IMR-90 (cell line): ENCODE results near the gene NLE1. TPM values are rescaled to one million over a fixed set of nuclear protein-coding genes. Genes with fewer than 3 reads are reported as not detected.

ENCODE experiments used
- ATAC-seq: fragments of 200-7000 bp; cut with Tn5 transposase; 2 replicates; pipeline ENCODE4 v1.9.1; 2020; ENCODE audit warnings: low read depth, mild to moderate bottlenecking, moderate library complexity
- BruUV-seq: library from RNA; stranded (reverse); fragments of 400-500 nt; replicated peaks from 2 replicates; lab custom pipeline; 2021; lab: Mats Ljungman, UMichigan
- CTCF ChIA-PET: fragments of 300-600 bp; formaldehyde crosslinking; extraction: SDS; loops from one replicate; lab custom pipeline; 2021; ENCODE audit warnings: antibody characterized with exemption; lab: Yijun Ruan, JAX
- POLR2A ChIA-PET: fragments of 300-600 bp; sonication (Branson Sonifier 250); formaldehyde crosslinking; loops from one replicate; lab custom pipeline; 2022; ENCODE audit warnings: antibody characterized with exemption; ENCODE audit not compliant: unreplicated experiment; lab: Charles Lee
- DNase-seq: peaks from one replicate; pipeline ENCODE4 v3.0.0; 2013
- H2AFZ ChIP-seq: replicated peaks from 2 replicates; pipeline ENCODE3; 2013; ENCODE audit warnings: low read length, mild to moderate bottlenecking; ENCODE audit not compliant: poor library complexity
- H2AK5ac ChIP-seq: 2 replicates; pipeline ENCODE4 v1.6.1; 2013; ENCODE audit warnings: low read depth, low read length, inconsistent platforms
- H2AK9ac ChIP-seq: replicated peaks from 2 replicates; pipeline ENCODE3; 2013; ENCODE audit warnings: mild to moderate bottlenecking, low read depth, low read length, moderate library complexity; ENCODE audit not compliant: poor library complexity
- H2BK120ac ChIP-seq: 2 replicates; pipeline ENCODE4 v1.6.1; 2013; ENCODE audit warnings: low read depth, low read length, inconsistent platforms
- H2BK15ac ChIP-seq: 3 replicates; pipeline ENCODE4 v1.6.1; 2013; ENCODE audit warnings: low read depth, low read length, inconsistent platforms
- H2BK20ac ChIP-seq: 2 replicates; pipeline ENCODE4 v1.6.1; 2013; ENCODE audit warnings: low read depth, mild to moderate bottlenecking, inconsistent platforms, low read length, moderate library complexity
- H2BK5ac ChIP-seq: 2 replicates; pipeline ENCODE4 v1.6.1; 2013; ENCODE audit warnings: mild to moderate bottlenecking, low read depth, low read length, inconsistent platforms; ENCODE audit not compliant: poor library complexity, severe bottlenecking
- H3K14ac ChIP-seq: replicated peaks from 2 replicates; pipeline ENCODE4 v1.6.1; 2013; ENCODE audit warnings: low read depth, low read length, inconsistent platforms
- H3K18ac ChIP-seq: 2 replicates; pipeline ENCODE4 v1.6.1; 2013; ENCODE audit warnings: low read depth, low read length, control low read depth
- H3K23ac ChIP-seq: 2 replicates; pipeline ENCODE4 v1.6.1; 2013; ENCODE audit warnings: low read depth, low read length, inconsistent platforms
- H3K27ac ChIP-seq: 2 replicates; pipeline ENCODE4 v1.5.1; 2013; ENCODE audit warnings: mild to moderate bottlenecking, control low read depth, low read length; ENCODE audit not compliant: insufficient read depth
- H3K27me3 ChIP-seq: 2 replicates; pipeline ENCODE4 v1.6.1; 2013; ENCODE audit warnings: low read length; ENCODE audit not compliant: control insufficient read depth, insufficient read depth
- H3K36me3 ChIP-seq: 2 replicates; pipeline ENCODE4 v1.6.1; 2013; ENCODE audit warnings: low read length, mixed read lengths; ENCODE audit not compliant: control insufficient read depth, insufficient read depth
- H3K4ac ChIP-seq: 2 replicates; pipeline ENCODE4 v1.6.1; 2013; ENCODE audit warnings: low read depth, low read length, inconsistent platforms
- H3K4me1 ChIP-seq: 2 replicates; pipeline ENCODE4 v1.6.1; 2013; ENCODE audit warnings: low read length, mixed read lengths; ENCODE audit not compliant: control insufficient read depth, insufficient read depth
- H3K4me2 ChIP-seq: 2 replicates; pipeline ENCODE4 v1.6.1; 2013; ENCODE audit warnings: low read depth, mild to moderate bottlenecking, control low read depth, low read length, moderate library complexity
- H3K4me3 ChIP-seq: 2 replicates; pipeline ENCODE4 v1.5.1; 2013; ENCODE audit warnings: low read depth, mild to moderate bottlenecking, control low read depth, low read length, moderate library complexity; ENCODE audit not compliant: insufficient read depth
- H3K56ac ChIP-seq: 2 replicates; pipeline ENCODE4 v1.6.1; 2013; ENCODE audit warnings: low read length, inconsistent platforms; ENCODE audit not compliant: insufficient read depth; ENCODE audit errors: extremely low read depth
- H3K79me1 ChIP-seq, 2 experiments: 2 replicates each; pipeline ENCODE4 v1.6.1; 2013; ENCODE audit warnings: low read length in 2 of 2, inconsistent platforms in 1 of 2, low read depth in 1 of 2
- H3K9ac ChIP-seq: 2 replicates; pipeline ENCODE4 v1.6.1; 2013; ENCODE audit warnings: low read depth, low read length, control low read depth
- H3K9me1 ChIP-seq: 2 replicates; pipeline ENCODE4 v1.6.1; 2013; ENCODE audit warnings: low read length, inconsistent platforms; ENCODE audit not compliant: insufficient read depth
- H3K9me3 ChIP-seq: 2 replicates; pipeline ENCODE4 v1.6.1; 2013; ENCODE audit warnings: low read length; ENCODE audit not compliant: control insufficient read depth, insufficient read depth
- H4K20me1 ChIP-seq: 2 replicates; pipeline ENCODE4 v1.6.1; 2013; ENCODE audit warnings: low read length, inconsistent platforms; ENCODE audit not compliant: insufficient read depth
- H4K5ac ChIP-seq: 2 replicates; pipeline ENCODE4 v1.6.1; 2013; ENCODE audit warnings: mild to moderate bottlenecking, low read depth, low read length, control low read depth
- H4K8ac ChIP-seq, 2 experiments: 2 replicates each; pipeline ENCODE4 v1.6.1; 2013; ENCODE audit warnings: low read depth in 2 of 2, low read length in 2 of 2, control low read depth in 1 of 2, inconsistent platforms in 1 of 2
- H4K91ac ChIP-seq: 2 replicates; pipeline ENCODE4 v1.6.1; 2013; ENCODE audit warnings: low read depth, low read length, inconsistent platforms; ENCODE audit not compliant: insufficient read depth
- MXI1 ChIP-seq: IDR thresholded peaks from 2 replicates; pipeline ENCODE4 v1.6.1; 2012; ENCODE audit warnings: low read depth, mild to moderate bottlenecking, low read length, moderate library complexity, borderline replicate concordance
- NFE2L2 ChIP-seq: fragments of 150-350 bp; IDR thresholded peaks from 2 replicates; pipeline ENCODE4 v1.6.1; 2016; ENCODE audit warnings: low read depth, mild to moderate bottlenecking, low read length
- WGBS, 2 experiments: methylation state at CpG; one replicate each; pipeline versions ENCODE4 v1.1.5 to v1.1.7; 2013; ENCODE audit warnings: missing lambda C conversion rate in 2 of 2; ENCODE audit not compliant: insufficient read length in 1 of 2; ENCODE audit errors: extremely low coverage in 2 of 2; 5-methylcytosine and 5-hydroxymethylcytosine counted together
- dilution Hi-C: fragments of 300-500 bp; cut with HindIII; formaldehyde crosslinking; loops from one replicate; pipeline ENCODE4 v1.14.3; 2018; ENCODE audit warnings: low sequenced_read_pairs; ENCODE audit not compliant: unreplicated experiment
- in situ Hi-C: fragments of 300-500 bp; cut with MboI; formaldehyde crosslinking; loops from 3 replicates; pipeline ENCODE4 v1.14.3; 2019; ENCODE audit warnings: low sequenced_read_pairs, inconsistent platforms, mixed read lengths
- intact Hi-C: fragments of 100-400 bp; cut with micrococcal nuclease; formaldehyde crosslinking; loops from 2 replicates; pipeline ENCODE4 v1.10.0; 2022
- polyA plus RNA-seq, 3 experiments: library from polyadenylated mRNA; depleted of rRNA; stranded (reverse); fragments of >200 nt; gene quantifications; 2 replicates each; pipeline ENCODE4 v1.2.3, GENCODE V29; 2012; ENCODE audit warnings: low replicate concordance in 1 of 3
- total RNA-seq: library from RNA; depleted of rRNA; stranded (reverse); fragments of >200 nt; gene quantifications from 2 replicates; pipeline ENCODE4 v1.2.3, GENCODE V29; 2012

Gene NLE1
- total and polyA plus RNA-seq, 2 of the 4 experiments (the other 2 are of a cell fraction), result 18.6 to 23.7 TPM

- Histone ChIP-seq H3K36me3 (peaks cover 14% of the 10 kb centered on the region), H4K5ac (no peak overlapping the region), H2BK15ac (no peak overlapping the region), H2AK5ac (0 out of 2 replicates have a peak overlapping the region, but pooled peaks have one; percentile 31), H2BK20ac (no peak overlapping the region), H3K9me3 (no peaks in the 10 kb centered on the region), H3K27ac (no peak overlapping the region), H3K56ac (no peak overlapping the region), H3K79me1 (no peaks in the 10 kb centered on the region), H2BK5ac (no peak overlapping the region), H3K4me3 (no peak overlapping the region), H3K14ac (no peak overlapping the region), H2BK120ac (no peak overlapping the region), H3K27me3 (no peaks in the 10 kb centered on the region), H2AFZ (no peak overlapping the region), H3K23ac (no peak overlapping the region), H3K4ac (no peak overlapping the region), H3K18ac (no peak overlapping the region), H3K9me1 (no peaks in the 10 kb centered on the region; the same call in 1 of the 2 replicates), H3K4me1 (0 out of 2 replicates have a peak, but pooled peaks cover 2% of the 10 kb centered on the region), H3K4me2 (no peak overlapping the region), H2AK9ac (no peak overlapping the region), H4K8ac (0 out of 4 replicates have a peak overlapping the region, but pooled peaks of 1 of the 2 experiments have one; percentile 30), H3K9ac (no peak overlapping the region), H4K91ac (no peak overlapping the region), H4K20me1 (no peaks in the 10 kb centered on the region)
- DNase-seq, result no peak
- ChIA-PET CTCF (no interaction called here), POLR2A (no interaction called here)
- no TSS peak for BruUV-seq
- no peak for ATAC-seq
- in situ Hi-C loops (no loop called here), dilution Hi-C loops (no loop called here), intact Hi-C loops (no loop called here)
- 83% methylated on average over 1 of the region's 1 CpG; no CpG with 5 or more reads in 1 of the 2 experiments for WGBS, 2 experiments
- no peak for TF ChIP-seq NFE2L2
- no peak for TF ChIP-seq MXI1
Observed at GRCh38 chr17:35095741-35096140, 46.4 kb downstream of the NLE1 start.
